OCI-M2 (cell line): ENCODE results near the gene TGM1.
"Not testable (repeated sequence)": the region's sequence is repeated elsewhere in the genome, so short reads cannot be mapped to it uniquely, and the experiment has no call there.

Experiments used
- DNase-seq: peaks from one replicate; lab custom pipeline; 2025; ENCODE audit not compliant: unreplicated experiment; lab: John Stamatoyannopoulos, UW

TGM1 gene

DNA sequence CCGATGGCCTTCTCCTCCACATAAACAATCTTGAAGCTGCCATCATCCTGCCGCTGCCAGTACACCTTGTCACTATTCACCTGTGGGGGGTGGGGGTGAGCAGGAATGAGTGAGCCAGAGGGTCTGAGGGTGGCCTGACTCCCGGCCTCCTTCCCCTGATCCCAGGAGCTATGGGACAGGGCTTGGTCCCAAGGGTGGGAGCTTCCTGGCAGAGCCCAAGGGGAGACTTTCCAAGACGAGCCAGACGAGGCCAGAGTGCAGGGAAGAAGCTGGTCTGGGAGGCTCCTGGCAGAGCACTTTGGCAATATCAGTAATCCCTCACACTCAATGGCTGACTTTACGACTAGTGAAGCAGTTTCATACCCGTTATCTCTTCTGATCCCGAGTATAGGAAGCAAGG is 7.5 kb downstream of the TGM1 start:
- DNase-seq, result no peak

DNA sequence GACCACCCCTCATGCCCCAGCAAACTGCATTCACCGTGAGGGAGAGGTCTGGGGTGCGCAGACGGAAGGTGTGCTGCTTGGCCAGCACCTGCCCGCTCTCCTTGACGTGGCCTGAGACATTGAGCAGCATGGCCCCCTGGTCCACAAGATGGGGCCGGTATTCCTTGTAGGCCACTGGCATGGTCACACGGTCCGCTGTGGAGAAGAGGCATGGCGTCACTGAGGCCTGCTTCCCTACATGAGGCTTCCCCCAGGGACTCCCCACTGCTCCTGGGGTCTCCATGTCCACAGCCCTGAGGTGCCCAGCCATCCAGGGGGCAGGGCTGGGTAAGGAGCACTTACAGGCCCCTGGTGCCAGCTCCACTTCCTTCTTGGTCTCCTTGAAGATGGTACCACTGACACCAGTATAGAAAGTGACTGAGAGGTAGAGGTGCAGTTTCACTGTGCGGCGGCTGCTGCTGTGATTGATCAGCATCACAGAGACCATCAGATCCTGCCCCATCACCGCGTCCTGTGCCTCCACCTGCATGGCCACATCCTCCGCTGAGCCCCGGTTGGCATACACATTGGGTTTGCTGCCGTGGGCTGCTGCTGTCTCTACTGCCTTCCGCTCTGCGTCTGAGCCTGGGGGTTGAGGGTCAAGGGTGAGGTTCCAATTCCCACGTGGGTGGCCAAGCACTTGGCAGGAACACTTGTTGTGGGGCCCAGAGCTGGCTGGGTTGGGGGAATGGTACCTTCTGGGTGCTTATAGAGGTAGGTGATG is 8.2 kb downstream of the TGM1 start:
- DNase-seq, result no peak

DNA sequence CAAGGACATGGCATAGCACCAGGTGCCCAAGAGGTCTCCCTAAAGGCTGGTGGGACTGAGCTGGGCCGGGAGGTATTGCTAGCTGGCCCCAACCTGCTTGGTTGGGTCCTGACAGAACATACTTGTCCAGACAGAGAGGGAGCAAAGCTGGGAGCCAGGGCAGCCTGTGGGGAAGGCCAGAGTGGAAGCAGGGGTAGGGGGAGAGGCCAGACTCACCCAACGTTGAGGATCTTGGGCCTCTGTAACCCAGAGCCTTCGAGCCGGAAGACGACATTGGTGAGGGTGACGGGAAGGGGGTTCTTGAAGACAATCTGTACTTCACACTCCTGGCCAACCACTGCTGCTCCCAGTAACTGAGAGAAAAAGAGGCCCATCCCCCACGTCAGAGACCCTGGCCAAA is 9.0 kb downstream of the TGM1 start:
- no peak for DNase-seq

DNA sequence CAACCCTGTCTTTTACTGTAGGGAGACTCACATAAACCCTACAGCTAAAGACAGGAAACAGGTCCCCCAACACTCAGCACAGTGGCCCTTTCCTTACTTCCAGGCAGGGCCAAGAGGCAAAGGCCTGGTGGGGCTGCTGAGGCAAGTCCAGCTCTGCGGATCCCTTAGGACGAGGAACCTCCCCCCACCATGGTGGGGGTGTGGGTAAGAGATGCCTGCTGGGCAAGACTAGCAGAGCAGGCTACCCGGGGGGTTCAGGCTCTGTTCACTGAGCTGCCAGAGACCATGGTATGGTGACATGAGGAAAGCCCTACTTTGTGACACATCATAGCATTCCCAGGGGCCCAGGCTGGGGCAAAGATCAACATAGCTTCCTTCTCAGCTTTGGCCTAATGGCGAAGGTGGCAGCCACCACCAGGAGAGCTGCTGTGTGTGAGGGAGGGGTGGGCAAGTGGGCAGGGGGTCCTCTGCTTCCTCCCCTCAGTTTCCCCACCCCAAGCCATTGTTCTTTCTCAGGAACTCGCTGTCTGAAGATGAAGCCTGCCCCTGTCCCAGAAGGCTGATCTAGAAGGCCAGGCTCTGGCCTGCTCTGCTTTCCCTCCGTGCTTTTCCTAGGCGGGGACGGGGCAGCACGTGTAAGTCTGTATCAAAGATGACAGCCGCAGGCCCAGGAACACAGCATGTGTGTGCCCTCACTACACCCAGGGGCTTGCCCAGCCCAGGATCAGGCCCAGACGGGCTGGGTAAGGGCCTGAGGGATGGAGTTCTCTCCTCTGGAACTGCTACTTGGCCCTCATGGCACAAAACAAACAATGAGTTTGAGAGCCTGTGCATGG is 10.5 kb downstream of the TGM1 start:
- DNase-seq, result no peak

DNA sequence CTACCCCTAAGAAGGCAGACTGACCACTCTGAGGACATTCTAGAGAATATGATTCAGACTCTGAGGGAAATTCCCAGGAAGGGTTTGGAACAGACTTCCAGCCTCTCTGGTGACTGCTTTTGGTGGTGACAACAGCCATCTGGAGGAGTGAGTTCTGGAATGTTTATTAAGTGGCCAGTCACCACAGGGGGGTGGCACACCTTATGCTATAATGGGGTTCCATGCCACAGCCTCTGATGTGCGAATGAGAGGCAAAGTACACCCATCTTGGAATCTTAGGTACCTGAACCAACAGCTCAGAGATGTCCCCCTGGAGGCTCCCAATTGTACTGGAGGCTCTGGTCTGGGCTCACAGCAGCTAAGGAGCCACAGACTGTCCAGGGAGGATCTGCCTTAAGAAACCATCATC is 11.1 kb downstream of the TGM1 start:
- DNase-seq, result no peak

DNA sequence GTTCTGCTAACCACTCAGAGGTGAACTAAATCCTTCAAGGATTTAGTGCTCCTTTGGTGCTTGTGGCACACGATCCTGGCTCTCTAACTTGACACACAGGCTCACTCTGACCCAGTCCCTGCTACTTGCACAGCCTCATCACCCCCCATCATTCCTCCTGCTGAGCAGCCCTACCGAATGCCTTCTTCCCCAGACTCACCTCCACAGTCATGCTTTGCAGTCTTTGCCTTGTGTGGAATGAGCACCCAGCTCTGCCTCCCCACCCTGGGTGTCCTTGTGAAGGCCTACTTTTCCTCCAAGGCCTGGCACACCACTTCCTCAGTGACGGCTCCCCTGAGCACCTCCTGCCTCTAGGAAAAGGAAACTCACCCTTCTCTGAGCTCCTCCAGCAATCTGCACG is 12.6 kb downstream of the TGM1 start:
- no peak for DNase-seq

DNA sequence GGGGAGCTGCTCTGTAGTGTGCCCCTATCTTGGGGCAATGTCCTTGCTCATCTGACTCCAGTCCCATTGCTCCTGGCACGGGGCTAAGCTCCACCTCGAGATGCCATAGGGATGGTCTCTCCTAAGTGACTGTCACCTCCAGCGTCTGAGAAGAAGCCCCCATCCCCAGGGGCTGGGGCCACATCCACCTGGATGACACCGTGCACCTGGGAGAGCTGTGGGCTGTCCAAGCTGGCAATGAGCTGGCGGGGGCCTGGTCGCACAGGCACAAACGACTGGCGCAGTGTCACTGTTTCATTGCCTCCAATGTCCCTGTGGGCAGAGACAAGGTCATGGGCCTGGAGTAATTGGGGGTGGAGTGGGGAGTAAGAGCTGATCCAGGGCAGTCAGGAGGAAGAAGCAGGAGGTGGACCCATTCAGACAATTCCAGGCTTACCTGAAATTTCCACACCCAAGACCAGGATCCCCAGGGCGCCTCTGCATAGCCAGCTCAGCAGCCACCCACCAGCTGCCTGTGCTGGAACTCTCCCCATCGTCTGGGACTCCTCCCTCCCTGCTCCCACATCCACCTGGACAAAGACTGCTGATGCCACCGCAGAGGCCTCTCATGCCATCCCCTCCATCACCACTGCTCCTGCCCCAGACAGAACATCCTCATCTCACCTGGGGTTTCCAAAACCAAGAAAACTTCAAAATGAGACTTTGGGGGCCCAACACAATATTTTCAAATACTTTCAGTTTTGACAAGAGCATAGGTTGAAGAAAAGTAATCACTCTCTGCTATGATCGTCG is 13.6 kb downstream of the TGM1 start:
- DNase-seq, result no peak

DNA sequence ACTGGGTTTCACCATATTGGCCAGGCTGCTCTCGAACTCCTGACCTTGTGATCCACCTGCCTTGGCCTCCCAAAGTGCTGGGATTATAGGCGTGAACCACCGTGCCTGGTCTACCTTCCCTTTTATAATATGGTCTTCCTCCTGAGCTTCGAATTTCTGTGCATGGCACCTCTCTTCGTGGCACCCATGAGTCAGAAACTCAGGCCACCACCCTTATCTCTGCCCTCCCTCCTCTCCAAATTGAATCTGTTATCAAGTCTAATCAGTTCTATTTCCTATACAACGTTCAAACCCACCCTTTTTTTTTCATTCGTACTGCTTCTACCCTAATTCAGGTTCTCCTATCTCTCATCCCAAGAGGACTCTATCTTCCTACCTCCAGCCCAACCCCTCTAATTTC is 15.6 kb downstream of the TGM1 start:
- no peak for DNase-seq

DNA sequence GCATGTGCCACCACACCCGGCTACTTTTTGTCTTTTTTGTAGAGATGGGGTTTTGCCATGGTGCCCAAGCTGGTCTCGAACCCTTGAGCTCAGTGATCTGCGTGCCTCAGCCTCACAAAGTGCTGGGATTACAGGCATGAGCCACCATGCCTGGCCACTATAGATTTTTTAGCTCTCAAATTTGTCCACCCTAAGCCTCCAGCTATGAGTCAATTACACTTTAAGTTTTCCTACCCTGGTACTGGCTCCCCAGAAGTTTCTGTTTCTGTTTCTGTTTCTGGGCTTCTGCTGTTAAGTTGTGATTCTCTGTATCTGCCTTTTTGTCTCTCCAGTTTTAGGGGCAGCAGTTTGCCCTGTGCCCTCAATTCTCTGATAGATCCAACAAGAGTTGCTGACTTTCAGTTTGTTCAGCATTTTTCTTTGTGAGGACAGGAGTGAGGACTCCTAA is 16.2 kb downstream of the TGM1 start:
- DNase-seq, result no peak

DNA sequence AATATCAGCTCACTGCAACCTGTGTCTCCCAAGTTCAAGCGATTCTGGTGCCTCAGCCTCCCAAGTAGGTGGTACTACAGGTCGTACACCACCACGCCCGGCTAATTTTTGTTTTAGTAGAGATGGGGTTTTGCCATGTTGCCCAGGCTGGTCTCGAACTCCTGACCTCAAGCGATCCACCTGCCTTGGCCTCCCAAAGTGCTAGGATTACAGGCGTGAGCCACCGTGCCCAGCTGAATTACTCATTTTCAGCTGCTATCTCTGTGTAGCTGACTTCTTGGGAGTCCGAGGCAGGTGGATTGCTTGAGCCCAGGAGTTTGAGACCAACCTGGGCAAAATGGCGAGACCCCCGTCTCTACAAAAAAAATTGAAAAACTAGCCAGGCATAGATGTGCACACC is 17.6 kb downstream of the TGM1 start:
- DNase-seq, result not testable (repeated sequence)

DNA sequence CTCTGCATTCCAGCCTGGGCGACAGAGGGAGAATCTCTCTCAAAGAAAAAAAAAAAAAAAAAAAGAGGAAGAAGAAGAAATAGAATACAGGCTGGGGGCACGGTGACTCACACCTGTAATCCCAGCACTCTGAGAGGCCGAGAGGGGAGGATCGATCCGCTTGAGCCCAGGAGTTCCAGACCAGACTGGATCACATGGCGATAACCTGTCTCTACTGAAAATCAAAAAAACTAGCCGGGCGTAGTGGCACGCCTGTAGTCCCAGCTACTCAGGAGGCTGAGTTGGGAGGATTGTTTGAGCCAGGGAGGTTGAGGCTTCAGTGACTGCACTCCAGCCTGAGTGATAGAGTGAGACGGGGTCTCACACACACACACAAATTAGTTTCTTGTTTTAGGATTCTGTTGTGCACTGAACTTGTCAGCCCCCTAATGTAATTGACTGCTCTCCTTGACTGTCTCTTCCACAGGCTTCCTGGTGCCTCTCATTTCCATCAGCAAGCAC is 19.6 kb downstream of the TGM1 start:
- peak; percentile 67 for DNase-seq

DNA sequence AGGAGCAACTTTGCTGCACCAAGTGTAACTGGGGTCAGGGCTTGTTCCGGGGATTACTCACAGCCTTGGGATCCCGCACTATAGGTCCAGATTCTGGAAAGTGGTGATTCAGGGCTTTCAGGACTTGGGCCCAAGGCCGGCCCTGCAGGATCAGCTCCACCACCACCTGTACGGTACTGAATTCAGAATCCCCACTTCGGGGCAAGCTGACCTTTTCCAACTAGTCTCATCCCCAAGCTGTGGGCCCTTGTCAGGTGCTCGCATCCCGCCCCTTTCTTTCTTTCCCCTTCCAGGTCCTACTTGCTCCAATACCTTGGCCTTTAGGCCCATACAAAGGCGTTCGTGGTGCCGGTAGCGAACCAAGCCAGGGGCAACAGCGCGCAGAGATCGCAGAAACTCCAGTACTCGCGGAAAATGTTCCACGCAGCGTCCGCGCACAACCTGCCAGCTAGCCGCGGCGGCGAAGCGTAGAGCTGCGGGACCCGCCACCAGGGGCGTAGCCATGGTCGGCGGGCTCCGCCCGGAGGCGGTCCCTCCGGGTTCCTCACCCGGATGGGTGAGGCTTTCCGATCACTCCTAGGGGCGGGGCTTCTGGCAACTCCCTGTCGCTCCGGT is 21.0 kb downstream of the TGM1 start:
- DNase-seq, result peak; percentile 98

DNA sequence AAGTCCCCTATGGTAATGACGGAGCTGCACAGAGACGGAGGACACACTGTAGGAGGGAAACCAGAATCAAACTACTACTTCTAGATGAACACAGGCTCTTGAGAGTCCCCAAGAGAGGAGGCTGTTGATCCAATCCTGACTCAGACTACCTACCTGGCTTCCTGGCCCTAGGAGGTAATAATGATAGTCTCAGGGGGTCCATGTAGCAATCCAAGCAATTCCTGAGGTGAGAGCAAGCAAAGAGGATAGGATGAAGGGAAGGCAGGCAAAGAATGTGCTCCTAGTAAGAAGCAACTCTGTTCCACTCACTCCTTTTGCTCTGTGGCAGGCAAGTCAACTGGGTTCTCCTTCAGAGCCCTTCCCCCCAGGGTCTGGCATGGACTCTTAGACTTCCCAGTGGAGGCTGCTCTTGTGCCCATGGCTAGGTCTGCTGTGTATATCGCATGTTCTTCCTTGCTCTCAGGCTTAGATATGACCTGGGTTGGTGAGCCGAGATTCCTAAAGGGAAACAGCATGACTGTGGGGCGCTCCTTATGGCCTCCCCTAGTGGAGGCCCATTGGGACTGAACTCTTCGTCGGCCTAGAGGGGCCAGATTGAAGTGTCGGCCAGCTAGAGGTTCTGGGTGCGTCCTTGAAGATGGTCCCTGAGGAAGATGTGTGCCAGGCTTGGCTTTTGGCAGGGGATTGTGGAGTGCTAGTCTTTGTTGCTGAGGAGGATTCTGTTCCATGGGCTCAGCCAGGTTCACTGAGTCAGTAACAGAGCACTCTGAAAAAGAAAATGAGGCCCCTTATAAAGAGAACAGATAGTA is 22.7 kb downstream of the TGM1 start:
- no peak for DNase-seq

DNA sequence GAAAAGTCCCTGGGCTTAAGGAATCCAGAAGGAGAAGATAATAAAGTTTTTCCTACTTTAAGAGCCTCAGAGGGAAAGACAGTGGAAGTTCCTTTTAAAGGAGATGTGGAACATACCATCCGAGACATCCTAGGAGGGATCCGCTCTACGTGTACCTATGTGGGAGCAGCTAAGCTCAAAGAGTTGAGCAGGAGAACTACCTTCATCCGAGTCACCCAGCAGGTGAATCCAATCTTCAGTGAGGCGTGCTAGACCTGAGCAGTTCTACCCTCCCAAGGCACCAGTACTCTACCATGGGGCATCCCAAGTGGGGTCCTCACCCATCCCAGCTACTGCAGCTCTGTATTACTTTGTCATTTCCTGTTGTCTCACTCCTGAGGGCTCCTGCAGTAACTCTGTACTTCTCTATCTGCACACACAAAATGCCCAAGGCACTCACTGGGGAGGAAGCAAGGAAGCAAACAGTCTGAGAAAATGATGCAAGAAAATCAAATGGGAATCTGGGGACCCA is 24.4 kb downstream of the TGM1 start:
- DNase-seq, result no peak

DNA sequence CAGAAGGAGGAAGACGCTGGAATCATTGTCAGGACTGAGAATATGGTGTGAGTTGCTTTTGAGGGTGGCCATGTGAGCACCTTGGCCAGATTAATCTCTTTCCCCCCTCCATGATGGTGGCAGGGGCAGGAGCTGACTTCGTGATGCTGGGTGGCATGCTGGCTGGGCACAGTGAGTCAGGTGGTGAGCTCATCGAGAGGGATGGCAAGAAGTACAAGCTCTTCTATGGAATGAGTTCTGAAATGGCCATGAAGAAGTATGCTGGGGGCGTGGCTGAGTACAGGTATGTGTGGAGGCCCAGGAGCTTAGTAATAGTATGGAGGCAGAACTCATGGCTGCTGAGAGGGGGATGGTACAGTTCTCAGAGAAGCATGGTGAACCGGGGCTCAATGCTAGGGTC is 24.9 kb downstream of the TGM1 start:
- DNase-seq, result no peak

DNA sequence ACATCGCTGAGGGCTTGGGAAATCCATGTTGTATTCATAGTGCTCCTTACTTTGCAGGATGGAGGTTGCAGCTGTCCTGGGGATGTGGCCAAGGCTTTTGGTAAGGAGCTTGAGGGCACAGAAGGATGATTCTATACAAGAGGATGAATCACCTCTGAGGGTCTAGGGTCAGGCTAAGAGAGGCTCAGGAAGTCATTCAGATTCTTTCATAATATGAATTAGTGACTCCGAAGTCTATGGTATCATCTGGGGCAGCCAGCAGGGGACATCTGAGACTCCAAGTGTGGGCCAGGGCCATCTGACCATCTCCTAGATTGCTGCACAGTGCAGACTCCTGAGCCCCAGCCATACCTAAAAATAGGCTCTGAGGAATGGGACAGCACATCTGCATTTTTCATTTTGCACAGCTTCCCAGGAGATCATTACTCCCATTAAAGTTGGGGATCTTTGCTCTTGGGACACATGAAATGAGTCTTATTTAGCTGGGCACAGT is 25.5 kb downstream of the TGM1 start:
- DNase-seq, result no peak

DNA sequence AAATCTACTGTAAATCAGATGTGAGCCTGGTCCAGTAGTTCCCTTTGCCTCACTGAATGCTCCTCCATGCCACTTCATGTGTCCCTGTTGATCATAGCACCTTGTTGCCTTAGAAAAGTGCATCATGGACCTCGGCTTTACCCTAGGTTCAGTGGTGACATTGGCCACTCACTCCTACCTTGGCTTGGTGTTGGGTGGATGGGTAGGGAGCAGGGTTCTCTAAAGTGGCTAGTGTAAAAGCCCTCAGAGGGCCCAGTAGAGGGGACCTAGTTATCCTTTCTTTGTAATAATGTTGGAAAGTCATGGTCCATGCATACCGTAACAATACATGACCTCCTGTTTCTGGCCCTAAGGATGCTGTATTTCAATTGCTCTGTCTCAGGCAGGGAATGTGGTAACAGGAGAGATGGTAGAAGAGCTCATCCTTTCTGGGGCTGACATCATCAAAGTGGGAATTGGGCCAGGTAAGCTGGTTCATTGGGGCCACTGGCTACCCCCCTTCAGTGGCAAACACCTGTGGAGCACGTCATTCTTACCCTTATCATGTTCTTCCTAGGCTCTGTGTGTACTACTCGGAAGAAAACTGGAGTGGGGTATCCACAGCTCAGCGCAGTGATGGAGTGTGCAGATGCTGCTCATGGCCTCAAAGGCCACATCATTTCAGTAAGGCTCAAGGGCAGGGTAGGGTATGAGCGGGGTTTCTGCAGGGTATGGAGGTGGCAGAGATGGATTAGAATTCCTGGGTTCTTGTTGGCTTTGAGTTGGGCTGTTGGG is 26.1 kb downstream of the TGM1 start:
- DNase-seq, result no peak

DNA sequence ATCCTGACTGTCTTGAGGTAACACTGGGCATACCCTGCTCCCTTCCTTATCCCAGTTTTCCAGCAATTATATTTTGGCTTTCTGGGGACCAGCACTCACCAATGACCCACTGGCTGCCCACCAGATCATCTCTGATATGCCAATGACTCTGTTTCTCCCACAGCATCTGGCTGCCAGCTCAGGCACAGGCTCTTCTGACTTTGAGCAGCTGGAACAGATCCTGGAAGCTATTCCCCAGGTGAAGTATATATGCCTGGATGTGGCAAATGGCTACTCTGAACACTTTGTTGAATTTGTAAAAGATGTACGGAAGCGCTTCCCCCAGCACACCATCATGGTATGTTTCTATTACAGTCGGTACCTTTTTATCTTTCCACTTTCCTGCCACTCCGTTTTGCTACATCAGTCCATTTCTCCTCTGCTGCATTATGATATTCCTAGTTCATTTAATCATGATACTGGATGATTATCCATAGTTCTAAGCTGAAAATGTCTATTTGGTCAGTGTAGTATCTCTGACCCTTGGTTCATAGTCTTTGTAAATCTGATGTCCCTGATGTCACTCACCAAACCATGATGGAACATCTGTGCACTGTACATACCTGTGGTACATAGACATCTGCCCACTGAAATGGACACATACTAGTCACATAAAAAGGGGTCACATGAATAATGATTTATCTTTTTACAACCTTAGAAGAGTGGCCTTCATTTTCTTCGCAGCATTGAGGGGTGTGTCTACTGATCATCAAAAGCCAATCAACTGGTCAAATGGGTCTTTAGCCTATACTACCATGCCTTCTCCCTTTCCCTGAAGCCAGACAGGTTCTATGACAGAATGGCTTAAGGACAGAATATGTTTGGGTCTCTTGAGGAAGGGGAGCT is 26.9 kb downstream of the TGM1 start:
- DNase-seq, result no peak
